Upper lobe of right lung (tissue), 1 donor: ENCODE measurements around the gene ZFAND3. TPM values are rescaled to one million over a fixed set of nuclear protein-coding genes. Genes with fewer than 3 reads are reported as not detected.
A peak's percentile ranks its signal among the peaks of the same experiment; 100 is the strongest.

Experiments
- ATAC-seq: fragments of 200-7000 bp; cut with Tn5 transposase; one replicate; pipeline ENCODE4 v1.9.1; 2020; ENCODE audit warnings: mild to moderate bottlenecking, moderate library complexity
- DNase-seq: peaks from one replicate; pipeline ENCODE4 v3.0.0-alpha.2; 2020
- H3K27ac ChIP-seq: fragments of 200-600 bp; one replicate; pipeline ENCODE4 v1.8.0; 2022
- H3K27me3 ChIP-seq: fragments of 200-600 bp; one replicate; pipeline ENCODE4 v1.8.0; 2022; ENCODE audit warnings: mild to moderate bottlenecking
- H3K36me3 ChIP-seq: fragments of 200-600 bp; one replicate; pipeline ENCODE4 v1.8.0; 2022
- H3K4me1 ChIP-seq: fragments of 200-600 bp; one replicate; pipeline ENCODE4 v1.8.0; 2022
- H3K4me3 ChIP-seq: fragments of 200-600 bp; one replicate; pipeline ENCODE4 v1.8.0; 2022; ENCODE audit warnings: mild to moderate bottlenecking
- H3K9me3 ChIP-seq: fragments of 200-600 bp; one replicate; pipeline ENCODE4 v1.8.0; 2022
- intact Hi-C: fragments of 100-400 bp; cut with DNase I; formaldehyde crosslinking; loops from one replicate; pipeline ENCODE4 v1.11.0; 2022
- total RNA-seq: library from RNA; stranded (reverse); fragmentation: NEBNext Ultra II Directional; extraction: Animal tissue kit (Norgen Biotek cat#: 25700); gene quantifications from one replicate; pipeline ENCODE4 v1.2.1, GENCODE V29; 2021
- TF ChIP-seq, protein P1 (sequence below): fragments of 200-600 bp; IDR thresholded peaks from one replicate; pipeline ENCODE4 v1.8.0; 2022; ENCODE audit warnings: antibody characterized with exemption
- donor health status: DM: no; HTN: yes; CAD: no; lungs with severe emphysema.

Gene ZFAND3
- total RNA-seq, 1 donor from 2014 or later = 69.1 TPM

DNA sequence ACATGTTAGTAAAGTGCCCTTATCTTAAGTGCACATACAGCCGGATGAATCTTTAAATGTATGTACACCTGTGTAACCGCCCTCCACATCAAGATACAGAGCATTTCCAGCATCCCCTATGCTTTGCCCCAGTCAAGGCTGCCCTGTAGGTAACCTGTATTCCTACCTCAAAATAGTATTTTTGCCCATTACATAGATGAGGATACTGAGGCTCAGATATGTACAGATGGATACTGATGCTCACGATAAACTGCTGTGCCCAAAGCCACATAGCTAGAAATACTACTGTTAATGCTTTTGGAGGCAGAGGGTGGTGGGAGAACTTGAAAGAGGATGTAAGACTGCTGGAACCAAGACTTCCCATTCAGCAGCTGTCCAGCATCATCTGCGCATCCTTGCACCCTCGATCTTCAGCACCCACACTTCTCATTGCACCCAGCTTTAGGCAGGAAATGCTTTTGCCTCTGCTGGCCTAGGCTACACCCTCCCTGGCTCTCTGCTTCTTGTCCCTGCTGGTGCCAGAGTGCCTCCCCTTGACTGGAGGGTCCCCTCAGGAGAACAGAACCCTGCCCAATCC is 27.0 kb upstream of the ZFAND3 start:
- Histone ChIP-seq H3K27me3 (no peaks in the 10 kb centered on the region), H3K4me3 (no peak overlapping the region), H3K36me3 (no peaks in the 10 kb centered on the region), H3K9me3 (no peaks in the 10 kb centered on the region), H3K27ac (no peak overlapping the region), H3K4me1 (peaks cover 8% of the 10 kb centered on the region)
- DNase-seq (no peak), ATAC-seq (no peak)
- intact Hi-C loops = no loop called here
- TF ChIP-seq, protein P1, sequence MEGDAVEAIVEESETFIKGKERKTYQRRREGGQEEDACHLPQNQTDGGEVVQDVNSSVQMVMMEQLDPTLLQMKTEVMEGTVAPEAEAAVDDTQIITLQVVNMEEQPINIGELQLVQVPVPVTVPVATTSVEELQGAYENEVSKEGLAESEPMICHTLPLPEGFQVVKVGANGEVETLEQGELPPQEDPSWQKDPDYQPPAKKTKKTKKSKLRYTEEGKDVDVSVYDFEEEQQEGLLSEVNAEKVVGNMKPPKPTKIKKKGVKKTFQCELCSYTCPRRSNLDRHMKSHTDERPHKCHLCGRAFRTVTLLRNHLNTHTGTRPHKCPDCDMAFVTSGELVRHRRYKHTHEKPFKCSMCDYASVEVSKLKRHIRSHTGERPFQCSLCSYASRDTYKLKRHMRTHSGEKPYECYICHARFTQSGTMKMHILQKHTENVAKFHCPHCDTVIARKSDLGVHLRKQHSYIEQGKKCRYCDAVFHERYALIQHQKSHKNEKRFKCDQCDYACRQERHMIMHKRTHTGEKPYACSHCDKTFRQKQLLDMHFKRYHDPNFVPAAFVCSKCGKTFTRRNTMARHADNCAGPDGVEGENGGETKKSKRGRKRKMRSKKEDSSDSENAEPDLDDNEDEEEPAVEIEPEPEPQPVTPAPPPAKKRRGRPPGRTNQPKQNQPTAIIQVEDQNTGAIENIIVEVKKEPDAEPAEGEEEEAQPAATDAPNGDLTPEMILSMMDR = no peak

GRCh38 chr6:37793067-37793466 is 26.5 kb upstream of the ZFAND3 start:
- ATAC-seq (no peak), DNase-seq (no peak)
- TF ChIP-seq, protein P1 = no peak
- Histone ChIP-seq H3K27me3 (no peaks in the 10 kb centered on the region), H3K36me3 (no peaks in the 10 kb centered on the region), H3K9me3 (no peaks in the 10 kb centered on the region), H3K27ac (no peak overlapping the region), H3K4me1 (peaks cover 8% of the 10 kb centered on the region), H3K4me3 (no peak overlapping the region)
- intact Hi-C loops = no loop called here

GRCh38 chr6:37794825-37795224 is 24.7 kb upstream of the ZFAND3 start:
- no peaks in the 10 kb centered on the region for H3K9me3 ChIP-seq
- TF ChIP-seq, protein P1 = no peak
- no peak overlapping the region for H3K4me3 ChIP-seq
- H3K27me3 ChIP-seq = no peaks in the 10 kb centered on the region
- no peak for DNase-seq
- intact Hi-C loops = no loop called here
- no peak for ATAC-seq
- no peak overlapping the region for H3K27ac ChIP-seq
- peaks cover 8% of the 10 kb centered on the region for H3K4me1 ChIP-seq
- no peaks in the 10 kb centered on the region for H3K36me3 ChIP-seq

DNA sequence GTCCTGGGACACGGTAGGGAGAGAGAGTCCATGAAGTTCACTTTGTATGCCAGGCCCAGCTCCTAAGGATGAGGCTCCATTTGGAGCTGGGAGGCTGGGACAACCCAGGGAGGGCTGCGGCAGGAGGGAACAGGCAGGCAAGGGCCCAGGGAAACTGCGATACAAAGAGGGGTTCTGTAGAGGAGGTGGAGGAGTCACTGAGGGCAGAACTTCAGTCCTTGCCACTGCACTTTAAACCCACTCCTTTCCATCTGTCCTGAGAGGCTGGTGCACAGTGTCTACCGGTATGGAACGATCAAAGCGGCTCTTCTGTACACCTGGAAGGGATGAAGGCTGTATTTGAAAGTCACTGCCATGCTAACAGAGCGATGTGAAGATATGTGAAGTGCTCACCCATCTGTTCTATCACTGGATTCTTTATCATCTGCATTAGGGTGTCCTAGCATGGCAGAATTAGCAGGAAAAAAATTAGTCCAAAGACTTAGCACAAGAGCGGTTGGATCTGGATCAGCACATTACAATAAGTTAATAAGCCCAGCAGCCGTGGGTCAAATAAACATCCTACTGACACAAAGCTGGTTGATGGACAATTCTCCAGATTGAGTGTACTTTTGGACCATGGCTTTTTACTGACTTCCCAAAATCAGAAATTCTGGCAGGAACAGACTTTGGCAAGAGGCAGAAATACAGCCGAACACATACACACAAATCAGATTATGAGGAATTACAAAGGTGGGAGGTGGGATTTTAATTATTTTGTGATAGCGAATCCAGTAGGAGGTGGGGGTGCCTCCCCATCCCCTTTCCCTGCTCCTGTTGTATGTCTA is 20.9 kb upstream of the ZFAND3 start:
- ATAC-seq = no peak
- Histone ChIP-seq H3K27ac (no peak overlapping the region), H3K9me3 (no peaks in the 10 kb centered on the region), H3K36me3 (no peaks in the 10 kb centered on the region), H3K27me3 (no peaks in the 10 kb centered on the region), H3K4me1 (no peaks in the 10 kb centered on the region), H3K4me3 (no peak overlapping the region)
- intact Hi-C loops = no loop called here
- DNase-seq = no peak
- TF ChIP-seq, protein P1 = no peak

DNA sequence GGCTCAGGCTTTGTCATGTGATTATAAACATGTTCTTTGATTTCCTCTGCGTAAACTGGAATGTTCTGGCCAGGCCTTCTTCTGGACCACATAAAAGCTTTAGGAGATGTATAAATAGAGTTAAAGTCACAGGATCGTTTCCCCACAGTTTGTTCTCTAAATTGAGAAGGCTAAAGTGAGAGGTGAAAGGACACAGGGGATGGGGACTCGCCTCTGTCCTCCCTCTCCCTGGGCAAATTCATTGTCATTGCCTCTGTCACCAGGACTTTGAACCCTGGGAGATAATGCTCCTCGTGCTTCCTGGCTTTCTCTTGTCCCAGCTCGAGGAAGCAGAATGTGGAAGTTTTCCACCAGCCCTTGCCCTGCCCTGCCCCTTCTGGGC is 20.3 kb upstream of the ZFAND3 start:
- Histone ChIP-seq H3K36me3 (no peaks in the 10 kb centered on the region), H3K4me3 (no peak overlapping the region), H3K9me3 (no peaks in the 10 kb centered on the region), H3K27me3 (no peaks in the 10 kb centered on the region), H3K27ac (no peak overlapping the region), H3K4me1 (no peaks in the 10 kb centered on the region)
- ATAC-seq (peak; percentile 62), DNase-seq (no peak)
- TF ChIP-seq, protein P1 = no peak
- intact Hi-C loops = no loop called here
